Spinal cord (tissue), 10 donors: ENCODE measurements around the gene PZP. TPM values are rescaled to one million over a fixed set of nuclear protein-coding genes. Genes with fewer than 3 reads are reported as not detected.
"Not testable (repeated sequence)": the region's sequence is repeated elsewhere in the genome, so short reads cannot be mapped to it uniquely, and the experiment has no call there.

Experiments used
- DNase-seq, 6 donors: peaks; one replicate each; pipeline versions ENCODE4 v3.0.0 to v3.0.0-alpha.2; 2013 to 2015; ENCODE audit warnings: low spot score in 6 of 6, low read depth in 4 of 6
- H3K27ac ChIP-seq: one replicate; pipeline ENCODE4 v1.5.1; 2013; ENCODE audit warnings: low read depth, low read length, control low read depth
- H3K27me3 ChIP-seq: one replicate; pipeline ENCODE4 v1.6.1; 2013; ENCODE audit warnings: low read length; ENCODE audit not compliant: control insufficient read depth, insufficient read depth
- H3K36me3 ChIP-seq: one replicate; pipeline ENCODE4 v1.6.1; 2013; ENCODE audit warnings: low read length; ENCODE audit not compliant: control insufficient read depth, insufficient read depth
- H3K4me1 ChIP-seq: one replicate; pipeline ENCODE4 v1.6.1; 2013; ENCODE audit warnings: low read length; ENCODE audit not compliant: control insufficient read depth, insufficient read depth
- H3K4me3 ChIP-seq: one replicate; pipeline ENCODE4 v1.5.1; 2013; ENCODE audit warnings: low read depth, low read length, control low read depth
- H3K9me3 ChIP-seq: one replicate; pipeline ENCODE4 v1.6.1; 2013; ENCODE audit warnings: low read length; ENCODE audit not compliant: control insufficient read depth, insufficient read depth
- WGBS: methylation state at CpG from one replicate; pipeline ENCODE4 v1.1.5; 2013; ENCODE audit warnings: missing lambda C conversion rate; ENCODE audit not compliant: insufficient coverage; 5-methylcytosine and 5-hydroxymethylcytosine counted together
- long read RNA-seq, 4 donors: transcript quantifications; one replicate each; lab custom pipeline, GENCODE V29; 2026
- polyA plus RNA-seq, 2 donors: library from polyadenylated mRNA; unstranded; fragments of 120-200 nt; gene quantifications; one replicate each; pipeline ENCODE4 v1.2.1, GENCODE V29; 2013; ENCODE audit not compliant: insufficient read length in 2 of 2
- total RNA-seq, 2 donors: library from RNA; depleted of rRNA in 1 of 2; stranded (reverse); fragments of 120-200 nt in 1 of 2; fragments of >200 nt in 1 of 2; gene quantifications; one replicate each; pipeline versions ENCODE4 v1.2.3 to v1.2.4, GENCODE V29; 2013 to 2014
- donor health status: healthy.

Gene PZP
- total RNA-seq (under 1 TPM; 0.39 to 0.59 TPM), polyA plus RNA-seq (under 1 TPM; 0.13 to 0.47 TPM)
- long read RNA-seq, donor 1, result 0 reads
- long read RNA-seq, donor 2, result 0 reads
- long read RNA-seq, donor 3, result 0 reads
- long read RNA-seq, donor 4, partial matches to known transcripts, result 7 of 8 reads
- long read RNA-seq, donor 4, other reads (novel, unspliced or antisense), result 0 of 8 reads

DNA sequence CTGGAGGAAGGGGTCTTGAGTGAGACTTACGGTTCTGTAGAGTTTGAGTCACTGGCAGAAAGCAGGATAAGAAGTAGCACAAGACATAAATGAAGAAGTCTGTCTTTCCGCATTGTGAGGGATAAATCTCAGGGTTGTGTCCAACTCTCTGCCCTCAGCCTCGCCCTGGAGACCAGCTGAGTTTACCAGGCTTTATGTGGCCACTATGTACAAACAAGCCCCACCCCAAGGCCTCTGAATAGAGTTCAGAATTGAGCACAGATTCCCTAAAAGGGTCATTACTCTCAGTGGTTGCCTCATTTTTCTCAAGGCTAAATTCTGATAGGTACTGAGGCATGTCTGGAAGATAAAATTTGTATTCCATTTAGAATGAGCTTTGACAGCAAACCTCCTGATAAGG, at the start of gene PZP:
PZP (minus strand) TSS at position 167 of the 400 bp plus-strand sequence; CDS start at position 113, 54 bp downstream.
- Histone ChIP-seq H3K9me3 (no peaks in the 10 kb centered on the region), H3K36me3 (no peaks in the 10 kb centered on the region), H3K27me3 (no peaks in the 10 kb centered on the region), H3K4me1 (no peaks in the 10 kb centered on the region), H3K27ac (no peak within 1 kb of the TSS), H3K4me3 (no peak within 1 kb of the TSS)
- DNase-seq, result no peak
- WGBS, result 83% methylated on average over 3 of the region's 3 CpGs

DNA sequence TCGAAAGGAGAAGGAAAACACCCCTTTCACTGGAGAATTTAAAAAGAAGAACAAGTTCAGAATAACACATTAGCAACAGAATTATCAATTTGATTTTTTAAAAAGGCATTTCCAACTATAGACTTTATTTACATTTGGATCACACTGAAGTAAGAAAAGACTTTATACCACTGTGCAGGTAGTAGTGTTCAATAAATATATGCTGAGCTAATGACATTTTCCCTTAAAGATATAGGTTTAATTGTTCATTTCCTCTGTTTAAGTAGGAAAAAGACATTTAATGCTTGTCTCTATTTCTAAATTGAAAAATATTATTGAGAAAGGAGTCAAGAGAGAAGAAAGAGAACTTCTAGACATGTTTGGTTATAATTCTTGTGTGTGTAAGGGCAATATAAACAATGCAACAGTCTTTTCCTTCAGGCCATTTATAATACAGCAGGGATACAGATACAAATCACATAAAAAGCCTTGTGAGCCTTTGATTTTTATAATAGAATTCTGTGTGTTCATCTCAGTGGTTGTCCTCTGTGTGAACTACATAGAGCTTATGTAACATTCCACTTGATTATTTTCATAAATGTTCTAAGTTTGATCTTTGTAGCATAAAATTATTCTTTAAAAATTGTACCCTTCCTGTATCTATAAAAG, 48.7 kb upstream of the PZP start:
- no peak overlapping the region for H3K27ac ChIP-seq
- no peaks in the 10 kb centered on the region for H3K9me3 ChIP-seq
- no CpG with 5 or more reads among the region's 1 CpG for WGBS
- no peaks in the 10 kb centered on the region for H3K4me1 ChIP-seq
- no peak overlapping the region for H3K4me3 ChIP-seq
- peak in 1 of 6 donors; percentile 5 for DNase-seq
- H3K27me3 ChIP-seq, result no peaks in the 10 kb centered on the region
- H3K36me3 ChIP-seq, result no peaks in the 10 kb centered on the region

DNA sequence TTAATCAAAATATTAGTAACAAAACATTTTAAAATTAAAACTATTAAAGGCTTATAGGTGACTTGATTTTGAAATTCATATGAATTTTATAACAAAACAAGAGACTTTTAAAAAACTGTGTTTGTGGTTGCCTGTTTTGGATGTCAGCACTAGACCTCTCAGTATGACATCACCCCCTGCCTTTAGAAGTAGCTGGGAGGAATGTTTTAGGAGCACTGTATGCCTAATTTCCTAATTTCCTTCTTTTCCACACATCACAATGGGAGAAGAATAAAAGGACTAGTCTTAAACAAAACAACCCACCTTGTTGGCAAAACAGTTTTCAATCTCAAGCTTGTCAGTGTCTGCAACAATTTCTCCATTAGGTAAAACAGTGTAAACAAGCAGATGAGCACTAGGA, 48.1 kb upstream of the PZP start:
- Histone ChIP-seq H3K27me3 (no peaks in the 10 kb centered on the region), H3K36me3 (no peaks in the 10 kb centered on the region), H3K4me3 (no peak overlapping the region), H3K4me1 (no peaks in the 10 kb centered on the region), H3K9me3 (no peaks in the 10 kb centered on the region), H3K27ac (no peak overlapping the region)
- DNase-seq, result peak in 1 of 6 donors; percentile 17

DNA sequence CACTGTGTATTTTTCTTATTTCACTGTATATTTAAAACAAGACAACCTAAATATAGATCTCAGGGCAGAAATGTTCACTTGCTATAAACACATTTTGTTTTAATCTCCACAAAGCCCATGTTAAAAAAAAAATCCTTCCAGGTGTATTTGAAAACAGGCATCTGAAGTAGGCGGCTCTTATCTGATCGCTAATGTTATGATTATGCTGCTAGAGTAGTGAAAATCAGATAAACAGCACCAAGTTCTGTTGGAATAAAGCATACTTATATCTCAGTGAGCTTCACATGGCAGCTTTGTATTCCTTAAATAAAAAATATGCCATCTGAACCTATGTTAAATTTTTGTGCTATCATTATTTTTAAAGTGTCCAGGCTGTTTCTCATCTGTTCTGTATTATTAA, 47.6 kb upstream of the PZP start:
- Histone ChIP-seq H3K4me1 (no peaks in the 10 kb centered on the region), H3K27me3 (no peaks in the 10 kb centered on the region), H3K27ac (no peak overlapping the region), H3K36me3 (no peaks in the 10 kb centered on the region), H3K9me3 (no peaks in the 10 kb centered on the region), H3K4me3 (no peak overlapping the region)
- no CpG with 5 or more reads among the region's 2 CpGs for WGBS
- no peak for DNase-seq

DNA sequence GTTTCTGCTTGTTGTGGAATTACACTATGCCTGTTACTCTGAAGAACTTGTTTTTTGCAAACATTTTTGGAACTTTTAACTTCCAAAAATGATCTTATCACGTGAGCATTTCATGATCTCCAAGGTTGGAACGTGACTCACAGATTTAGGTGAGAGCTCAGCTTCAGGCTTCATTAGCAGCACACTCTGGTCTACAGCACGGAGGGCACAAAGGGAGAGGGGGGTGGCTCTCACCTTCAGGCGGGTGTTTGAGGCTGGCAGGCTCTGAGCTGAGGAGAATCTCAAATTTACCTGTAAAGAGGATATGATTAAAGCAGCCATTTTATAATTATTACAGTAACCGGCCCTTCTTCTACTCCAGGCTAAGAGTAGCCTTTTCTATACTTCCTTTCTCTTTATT, 45.3 kb upstream of the PZP start:
- DNase-seq, result no peak
- 100% methylated on average over 1 of the region's 5 CpGs for WGBS
- H3K4me1 ChIP-seq, result no peaks in the 10 kb centered on the region
- no peak overlapping the region for H3K27ac ChIP-seq
- no peaks in the 10 kb centered on the region for H3K27me3 ChIP-seq
- H3K4me3 ChIP-seq, result no peak overlapping the region
- no peaks in the 10 kb centered on the region for H3K9me3 ChIP-seq
- no peaks in the 10 kb centered on the region for H3K36me3 ChIP-seq

DNA sequence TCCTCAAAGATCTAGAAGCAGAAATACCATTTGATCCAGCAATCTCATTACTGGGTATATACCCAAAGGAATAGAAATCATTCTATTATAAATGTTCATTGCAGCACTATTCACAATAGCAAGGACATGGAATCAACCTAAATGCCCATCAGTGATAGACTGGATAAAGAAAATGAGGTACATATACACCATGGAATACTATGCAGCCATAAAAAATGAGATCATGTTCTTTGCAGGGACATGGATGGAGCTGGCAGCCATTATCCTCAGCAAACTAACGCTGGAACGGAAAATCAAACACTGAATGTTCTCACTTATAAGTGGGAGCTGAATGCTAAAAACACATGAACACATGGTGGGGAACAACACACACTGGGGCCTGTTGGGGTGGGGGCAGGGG, 44.6 kb upstream of the PZP start:
- not testable (repeated sequence) for H3K27me3 ChIP-seq, H3K36me3 ChIP-seq, H3K27ac ChIP-seq, H3K4me1 ChIP-seq, DNase-seq, H3K9me3 ChIP-seq, H3K4me3 ChIP-seq
- 100% methylated on average over 2 of the region's 2 CpGs for WGBS

DNA sequence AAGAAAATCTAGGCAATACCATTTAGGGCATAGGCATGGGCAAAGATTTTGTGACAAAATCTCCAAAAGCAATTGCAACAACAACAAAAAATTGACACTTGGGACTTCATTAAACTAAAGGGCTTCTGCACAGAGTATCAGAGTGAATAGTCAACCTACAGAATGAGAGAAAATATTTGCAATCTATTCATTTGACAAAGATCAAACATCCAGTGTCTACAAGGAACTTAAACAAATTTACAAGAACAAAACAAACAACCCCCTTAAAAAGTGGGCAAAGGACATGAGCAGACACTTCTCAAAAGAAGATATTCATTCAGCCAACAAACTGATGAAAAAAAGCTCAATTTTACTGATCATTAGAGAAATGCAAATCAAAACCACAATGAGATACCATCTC, 44.1 kb upstream of the PZP start:
- DNase-seq, result no peak
- Histone ChIP-seq H3K4me3 (no peak overlapping the region), H3K27ac (no peak overlapping the region), H3K27me3 (no peaks in the 10 kb centered on the region), H3K4me1 (no peaks in the 10 kb centered on the region), H3K9me3 (no peaks in the 10 kb centered on the region), H3K36me3 (no peaks in the 10 kb centered on the region)

DNA sequence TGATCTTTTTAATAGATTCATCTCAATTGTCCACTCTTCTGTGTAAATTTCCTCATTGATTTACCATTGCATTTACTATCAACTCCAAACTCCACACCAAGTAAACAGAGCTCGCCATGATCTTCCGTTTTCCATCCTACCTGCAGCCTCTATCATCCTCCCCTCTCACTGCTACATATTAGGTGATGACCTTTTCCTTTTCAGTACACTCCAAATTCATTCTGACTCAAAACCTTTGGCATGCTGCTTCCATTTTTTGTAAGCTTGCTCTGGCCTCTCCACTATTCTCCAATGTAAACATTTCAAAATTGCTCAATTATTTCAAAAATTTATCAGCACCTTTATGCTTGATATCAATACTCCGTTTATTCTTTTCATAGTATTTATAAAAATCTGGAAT, 40.2 kb upstream of the PZP start:
- H3K9me3 ChIP-seq, result no peaks in the 10 kb centered on the region
- H3K27ac ChIP-seq, result no peak overlapping the region
- no peak for DNase-seq
- 90% methylated on average over 2 of the region's 3 CpGs for whole genome bisulfite sequencing
- H3K4me3 ChIP-seq, result no peak overlapping the region
- H3K36me3 ChIP-seq, result no peaks in the 10 kb centered on the region
- no peaks in the 10 kb centered on the region for H3K4me1 ChIP-seq
- no peaks in the 10 kb centered on the region for H3K27me3 ChIP-seq

DNA sequence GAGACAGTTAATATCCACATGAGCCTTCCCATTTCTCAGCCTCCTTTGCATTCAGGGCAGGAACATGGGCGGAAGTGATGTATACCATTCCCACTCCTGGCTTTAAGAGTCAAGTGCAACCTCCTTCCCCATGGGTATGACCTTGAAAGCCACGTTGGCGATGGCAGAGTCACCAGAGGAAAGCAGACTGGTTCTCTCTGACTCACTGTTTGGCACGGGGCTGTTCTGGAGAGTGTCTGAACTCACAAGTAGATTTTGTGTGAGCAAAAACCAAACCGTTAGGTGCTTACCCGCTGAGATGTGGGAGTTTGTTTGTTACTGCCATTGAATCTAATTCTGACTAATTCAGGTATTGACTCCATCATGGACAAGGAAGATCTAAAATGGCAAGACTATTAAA, 36.7 kb upstream of the PZP start:
- Histone ChIP-seq H3K9me3 (no peaks in the 10 kb centered on the region), H3K4me3 (no peak overlapping the region), H3K27ac (no peak overlapping the region), H3K27me3 (no peaks in the 10 kb centered on the region), H3K36me3 (no peaks in the 10 kb centered on the region), H3K4me1 (no peaks in the 10 kb centered on the region)
- 90% methylated on average over 4 of the region's 6 CpGs for WGBS
- no peak for DNase-seq

DNA sequence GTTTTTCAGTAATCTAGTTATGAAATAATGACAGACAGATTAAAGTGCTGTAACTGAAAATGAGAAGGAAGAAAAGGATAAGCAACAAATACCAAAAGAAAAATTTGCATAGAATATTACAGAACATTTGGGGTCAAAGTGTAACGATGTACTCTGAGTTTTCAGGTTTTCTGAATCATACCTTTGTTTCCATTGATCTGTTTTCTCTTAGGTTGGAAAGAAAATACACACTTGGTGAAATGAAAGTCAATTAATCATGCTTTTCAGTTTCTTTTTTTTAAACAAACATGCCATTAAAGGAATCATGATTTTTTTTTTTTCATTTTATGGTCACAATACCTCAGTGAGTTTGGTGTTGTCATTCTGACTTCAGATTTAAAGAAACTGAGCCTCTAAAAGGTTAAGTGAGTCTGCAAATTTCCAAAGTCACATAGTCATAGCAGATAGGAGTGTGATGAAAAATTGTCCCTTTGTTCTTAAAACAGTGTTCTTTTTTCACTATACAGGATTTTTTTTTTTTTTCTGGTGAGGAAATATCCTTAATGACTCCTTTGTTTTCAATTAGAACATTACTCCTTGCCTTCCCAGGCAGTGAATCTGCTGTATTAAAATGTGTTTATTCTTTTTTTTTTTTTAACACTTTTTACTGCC, 35.9 kb upstream of the PZP start:
- no peaks in the 10 kb centered on the region for H3K27me3 ChIP-seq
- no CpG with 5 or more reads among the region's 1 CpG for WGBS
- H3K4me3 ChIP-seq, result no peak overlapping the region
- no peaks in the 10 kb centered on the region for H3K9me3 ChIP-seq
- DNase-seq, result no peak
- H3K36me3 ChIP-seq, result no peaks in the 10 kb centered on the region
- H3K27ac ChIP-seq, result no peak overlapping the region
- no peaks in the 10 kb centered on the region for H3K4me1 ChIP-seq
